DND-41 (cell line): ENCODE data around the gene SPARCL1.

Source experiments
- CTCF ChIP-seq: IDR thresholded peaks from 2 replicates; pipeline ENCODE4 v1.5.1; 2012; ENCODE audit warnings: borderline replicate concordance, low read length, moderate library complexity, mild to moderate bottlenecking; ENCODE audit not compliant: poor library complexity, severe bottlenecking; ENCODE audit errors: extremely low read depth
- EZH2 ChIP-seq: IDR thresholded peaks from 3 replicates; pipeline ENCODE4 v1.6.1; 2012; ENCODE audit warnings: borderline replicate concordance, low read depth, mild to moderate bottlenecking, moderate library complexity, low read length, inconsistent platforms; ENCODE audit not compliant: severe bottlenecking

- no peak for TF ChIP-seq CTCF
- TF ChIP-seq EZH2 = no peak
Observed at GRCh38 chr4:87491436-87491835, 37.7 kb downstream of the SPARCL1 start.
